H1 (cell line): ENCODE results near the gene GTF2B. TPM values are rescaled to one million over a fixed set of nuclear protein-coding genes. Genes with fewer than 3 reads are reported as not detected.
A peak's percentile ranks its signal among the peaks of the same experiment; 100 is the strongest.

ENCODE experiments used
- CTCF ChIA-PET: fragments of 300-600 bp; sonication (Branson Sonifier 250); formaldehyde crosslinking; loops from one replicate; lab custom pipeline; 2021; ENCODE audit not compliant: partially characterized antibody; lab: Charles Lee
- POLR2A ChIA-PET: fragments of 300-600 bp; sonication (Branson Sonifier 250); formaldehyde crosslinking; loops from one replicate; lab custom pipeline; 2021; ENCODE audit warnings: inconsistent platforms; ENCODE audit not compliant: partially characterized antibody; lab: Charles Lee
- DNase-seq, 2 experiments: peaks; one replicate each; pipeline versions ENCODE4 v3.0.0 to v3.0.0-alpha.2; 2010 to 2022; ENCODE audit warnings: low spot score in 2 of 2, low read depth in 1 of 2, mixed read lengths in 1 of 2
- FAIRE-seq: peaks from 2 replicates; lab custom pipeline; 2011; peaks lifted over from hg19 to GRCh38; lab: Jason Lieb, UNC
- H2AFZ ChIP-seq: 2 replicates; pipeline ENCODE4 v1.8.1; 2012; ENCODE audit warnings: low read length, inconsistent platforms
- H2AK5ac ChIP-seq: 2 replicates; pipeline ENCODE4 v1.6.1; 2013; ENCODE audit warnings: low read depth, low read length
- H2BK120ac ChIP-seq: replicated peaks from 2 replicates; pipeline ENCODE3; 2013; ENCODE audit warnings: low read depth, low read length, inconsistent platforms
- H2BK12ac ChIP-seq: 2 replicates; pipeline ENCODE4 v1.6.1; 2013; ENCODE audit warnings: low read depth, low read length
- H2BK15ac ChIP-seq: 2 replicates; pipeline ENCODE4 v1.6.1; 2013; ENCODE audit warnings: low read length
- H2BK20ac ChIP-seq: 2 replicates; pipeline ENCODE4 v1.6.1; 2013; ENCODE audit warnings: low read length
- H2BK5ac ChIP-seq: 2 replicates; pipeline ENCODE4 v1.6.1; 2013; ENCODE audit warnings: low read depth, low read length
- H3K14ac ChIP-seq: 2 replicates; pipeline ENCODE4 v1.6.1; 2013; ENCODE audit warnings: inconsistent platforms; ENCODE audit not compliant: insufficient read length
- H3K18ac ChIP-seq: 2 replicates; pipeline ENCODE4 v1.6.1; 2013; ENCODE audit warnings: low read length; ENCODE audit errors: extremely low read depth
- H3K23ac ChIP-seq: 2 replicates; pipeline ENCODE4 v1.6.1; 2013; ENCODE audit warnings: inconsistent platforms; ENCODE audit not compliant: insufficient read length
- H3K23me2 ChIP-seq: 2 replicates; pipeline ENCODE4 v1.6.1; 2013; ENCODE audit warnings: low read depth, low read length
- H3K27ac ChIP-seq: 2 replicates; pipeline ENCODE4 v1.6.1; 2011; ENCODE audit warnings: low read depth, low read length, inconsistent platforms
- H3K27me3 ChIP-seq, 4 experiments: replicated peaks in 1 of 4; 1 replicate in 1 of 4; 2 replicates in 3 of 4; pipeline versions ENCODE4 v1.6.1 to v1.8.1; 2011 to 2013; ENCODE audit warnings: low read length in 3 of 4, mild to moderate bottlenecking in 3 of 4, inconsistent platforms in 2 of 4, mixed read lengths in 2 of 4, moderate library complexity in 1 of 4; ENCODE audit not compliant: control insufficient read depth in 3 of 4, insufficient read depth in 3 of 4; ENCODE audit errors: extremely low read depth in 1 of 4
- H3K36me3 ChIP-seq, 4 experiments: 2 replicates each; pipeline versions ENCODE4 v1.6.1 to v1.8.1; 2011 to 2013; ENCODE audit warnings: mild to moderate bottlenecking in 4 of 4, low read length in 3 of 4, moderate library complexity in 2 of 4, control low read depth in 1 of 4, inconsistent platforms in 1 of 4; ENCODE audit not compliant: insufficient read depth in 4 of 4, control insufficient read depth in 2 of 4
- H3K4ac ChIP-seq: replicated peaks from 2 replicates; pipeline ENCODE3; 2013; ENCODE audit warnings: low read length, low read depth, mixed read lengths, inconsistent platforms; ENCODE audit not compliant: insufficient read length
- H3K4me1 ChIP-seq, 4 experiments: replicated peaks in 1 of 4; 1 replicate in 1 of 4; 2 replicates in 3 of 4; pipeline versions ENCODE4 v1.6.1 to v1.8.1; 2011 to 2013; ENCODE audit warnings: low read length in 3 of 4, inconsistent platforms in 2 of 4, mixed read lengths in 1 of 4; ENCODE audit not compliant: insufficient read depth in 4 of 4, control insufficient read depth in 3 of 4
- H3K4me2 ChIP-seq, 2 experiments: 2 replicates each; pipeline versions ENCODE4 v1.6.1 to v1.8.1; 2011 to 2013; ENCODE audit warnings: low read depth in 2 of 2, low read length in 2 of 2, control low read depth in 1 of 2, inconsistent platforms in 1 of 2, mild to moderate bottlenecking in 1 of 2; ENCODE audit not compliant: insufficient read depth in 1 of 2
- H3K4me3 ChIP-seq, 4 experiments: fragments of 200-600, 300-600 bp in 1 of 4; sonication (generic), shearing (Covaris generic), sonication (Bioruptor Twin) in 1 of 4; 2 replicates each; pipeline versions ENCODE4 v1.5.1 to v1.8.1; 2011 to 2016; ENCODE audit warnings: low read length in 4 of 4, low read depth in 3 of 4, control low read depth in 2 of 4, inconsistent platforms in 2 of 4, mild to moderate bottlenecking in 2 of 4, mixed read lengths in 1 of 4, moderate library complexity in 1 of 4; ENCODE audit not compliant: insufficient read depth in 2 of 4; ENCODE audit errors: extremely low read depth in 1 of 4
- H3K56ac ChIP-seq: replicated peaks from 2 replicates; pipeline ENCODE3; 2013; ENCODE audit warnings: low read depth, mild to moderate bottlenecking, mixed read lengths, low read length, inconsistent platforms; ENCODE audit not compliant: insufficient read length
- H3K79me1 ChIP-seq: 2 replicates; pipeline ENCODE4 v1.6.1; 2013; ENCODE audit warnings: low read depth, low read length, control low read depth
- H3K79me2 ChIP-seq, 2 experiments: 2 replicates each; pipeline versions ENCODE4 v1.6.1 to v1.8.1; 2012 to 2013; ENCODE audit warnings: low read length in 2 of 2, mild to moderate bottlenecking in 2 of 2, inconsistent platforms in 1 of 2; ENCODE audit not compliant: insufficient read depth in 2 of 2, control insufficient read depth in 1 of 2
- H3K9ac ChIP-seq, 4 experiments: replicated peaks in 1 of 4; 1 replicate in 1 of 4; 2 replicates in 3 of 4; pipeline versions ENCODE4 v1.6.1 to v1.8.1; 2011 to 2013; ENCODE audit warnings: low read depth in 3 of 4, low read length in 3 of 4, control low read depth in 2 of 4, mild to moderate bottlenecking in 2 of 4, moderate library complexity in 2 of 4, inconsistent platforms in 1 of 4; ENCODE audit errors: extremely low read depth in 1 of 4
- H3K9me3 ChIP-seq, 2 experiments: 2 replicates each; pipeline versions ENCODE4 v1.6.1 to v1.8.1; 2012 to 2013; ENCODE audit warnings: mild to moderate bottlenecking in 2 of 2, moderate library complexity in 2 of 2, control low read depth in 1 of 2, inconsistent platforms in 1 of 2, low read depth in 1 of 2, low read length in 1 of 2, mixed read lengths in 1 of 2; ENCODE audit not compliant: insufficient read depth in 2 of 2
- H4K20me1 ChIP-seq, 2 experiments: replicated peaks in 1 of 2; 2 replicates each; pipeline versions ENCODE3 to v1.8.1; 2011 to 2013; ENCODE audit warnings: inconsistent platforms in 2 of 2, low read length in 2 of 2, mild to moderate bottlenecking in 1 of 2; ENCODE audit not compliant: insufficient read depth in 2 of 2, control insufficient read depth in 1 of 2
- H4K5ac ChIP-seq: 2 replicates; pipeline ENCODE4 v1.6.1; 2013; ENCODE audit warnings: low read length, low read depth, mixed read lengths, inconsistent platforms; ENCODE audit not compliant: insufficient read length
- H4K8ac ChIP-seq: 2 replicates; pipeline ENCODE4 v1.8.0; 2013; ENCODE audit warnings: mild to moderate bottlenecking, moderate library complexity, low read length, inconsistent platforms; ENCODE audit not compliant: insufficient read depth; ENCODE audit errors: extremely low read depth
- H4K91ac ChIP-seq: replicated peaks from 2 replicates; pipeline ENCODE3; 2013; ENCODE audit warnings: low read length, mixed read lengths, inconsistent platforms; ENCODE audit not compliant: insufficient read length
- CTCF ChIP-seq, 3 experiments: IDR thresholded peaks; 1 replicate in 2 of 3; 2 replicates in 1 of 3; pipeline versions ENCODE4 v1.5.1 to v1.6.1; 2011; ENCODE audit warnings: low read length in 3 of 3, mild to moderate bottlenecking in 3 of 3, inconsistent platforms in 2 of 3, low read depth in 1 of 3, moderate library complexity in 1 of 3; ENCODE audit not compliant: insufficient read depth in 1 of 3; ENCODE audit errors: control extremely low read depth in 1 of 3
- JUND ChIP-seq: IDR thresholded peaks from 2 replicates; pipeline ENCODE4 v1.6.1; 2011; ENCODE audit warnings: mild to moderate bottlenecking, improper control_type of control experiment, low read length
- SP1 ChIP-seq: IDR thresholded peaks from 2 replicates; pipeline ENCODE4 v1.6.1; 2011; ENCODE audit warnings: low read depth, low read length
- WGBS, 2 experiments: shearing (Covaris generic) in 1 of 2; methylation state at CpG; one replicate each; pipeline versions ENCODE4 v1.1.6 to v1.1.7; 2013 to 2015; ENCODE audit warnings: low lambda C conversion rate in 2 of 2, mixed read lengths in 2 of 2, inconsistent platforms in 1 of 2, low coverage in 1 of 2, missing lambda C conversion rate in 1 of 2; ENCODE audit not compliant: insufficient replicate concordance in 2 of 2, insufficient coverage in 1 of 2, insufficient read length in 1 of 2; ENCODE audit errors: extremely low coverage in 1 of 2, missing lambda C conversion rate in 1 of 2; 5-methylcytosine and 5-hydroxymethylcytosine counted together
- polyA plus RNA-seq, 7 experiments: library from polyadenylated mRNA; depleted of rRNA in 3 of 7; stranded (reverse) in 5 of 7; unstranded in 2 of 7; fragments of >200 nt in 5 of 7; fragments of 200-250 nt in 2 of 7; gene quantifications; 1 replicate in 5 of 7; 2 replicates in 1 of 7; 4 replicates in 1 of 7; pipeline versions ENCODE4 v1.2.1 to v1.2.3, GENCODE V29; 2011 to 2013; ENCODE audit warnings: missing spikeins in 2 of 7, mixed read lengths in 2 of 7
- total RNA-seq: library from RNA; stranded (reverse); fragmentation: NEBNext Ultra II Directional; extraction: Animal tissue kit (Norgen Biotek cat#: 25700); gene quantifications from 2 replicates; pipeline ENCODE4 v1.2.1, GENCODE V29; 2021

The GTF2B gene
- total and polyA plus RNA-seq, 2 of the 8 experiments (the other 6 are each of a cell fraction or from before 2014, with no cell fraction given), result 14.9 to 15.6 TPM

DNA sequence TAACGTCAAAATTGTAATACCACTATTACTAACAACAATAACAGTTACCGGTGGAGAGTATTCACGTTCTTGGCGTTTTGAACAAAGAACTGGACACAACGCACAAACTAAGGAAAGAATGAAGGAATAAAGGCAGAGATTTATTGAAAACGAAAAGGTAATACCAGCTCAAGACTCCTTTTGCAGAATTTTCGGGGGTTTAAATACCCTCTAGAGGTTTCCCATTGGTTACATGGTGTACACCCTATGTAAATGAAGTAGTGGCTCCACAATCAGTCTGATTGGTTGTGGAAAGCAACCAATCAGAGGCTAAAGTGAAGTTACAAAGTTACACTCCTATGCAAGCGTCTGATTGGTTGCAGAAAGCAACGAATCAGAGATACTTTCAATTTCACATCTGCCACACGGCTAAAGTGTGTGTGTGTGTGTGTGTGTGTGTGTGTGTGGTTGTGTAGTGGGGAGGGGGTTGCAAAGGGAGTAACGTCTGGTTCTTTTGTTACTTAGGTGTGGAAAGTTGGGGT lies 1.1 kb upstream of the GTF2B start:
- no peak overlapping the region for H2BK15ac ChIP-seq
- no peak overlapping the region for H3K14ac ChIP-seq
- peak overlapping the region; percentile 65 to 80 for H3K4me2 ChIP-seq
- H3K23me2 ChIP-seq, result peaks cover 5% of the 10 kb centered on the region; the same call in 1 of the 2 replicates
- H3K4me3 ChIP-seq, result peak overlapping the region in 2 of 4 experiments; percentile 22 to 77; a peak in 3 of 8 replicates
- H3K9me3 ChIP-seq, result no peaks in the 10 kb centered on the region
- no peak overlapping the region for H4K91ac ChIP-seq
- H3K27ac ChIP-seq, result no peak overlapping the region
- H3K56ac ChIP-seq, result no peak overlapping the region
- ChIA-PET CTCF (interaction anchor here (0.8 to 9.4 kb wide), 2 partner anchors 16 to 156 kb away, joined by 3 to 68 read pairs; no protein-coding TSS in a partner anchor), POLR2A (interaction anchor here (0.8 to 1.0 kb wide), 2 partner anchors 44 to 142 kb away, joined by 3 read pairs; no protein-coding TSS in a partner anchor)
- H4K20me1 ChIP-seq, result no peaks in the 10 kb centered on the region
- no peaks in the 10 kb centered on the region for H3K27me3 ChIP-seq
- FAIRE-seq (no peak), DNase-seq (no peak)
- H2BK120ac ChIP-seq, result no peak overlapping the region
- no peak overlapping the region for H2AFZ ChIP-seq
- no peaks in the 10 kb centered on the region for H3K79me1 ChIP-seq
- no peak overlapping the region for H3K9ac ChIP-seq
- no peak overlapping the region for H3K4ac ChIP-seq
- H3K18ac ChIP-seq, result no peak overlapping the region
- no peak overlapping the region for H2AK5ac ChIP-seq
- H3K4me1 ChIP-seq, result peaks cover 0 to 4% (median 3%) of the 10 kb centered on the region in 4 experiments; a peak in 3 of 7 replicates
- WGBS, 2 experiments, result 80% methylated on average over 10 of the region's 11 CpGs; no CpG with 5 or more reads in 1 of the 2 experiments
- H3K79me2 ChIP-seq, result peaks cover 0 to 23% of the 10 kb centered on the region in 2 experiments; a peak in 2 of 4 replicates
- H3K36me3 ChIP-seq, result no peaks in the 10 kb centered on the region
- H4K8ac ChIP-seq, result no peak overlapping the region
- no peak overlapping the region for H2BK5ac ChIP-seq
- H2BK12ac ChIP-seq, result no peak overlapping the region
- no peak overlapping the region for H3K23ac ChIP-seq
- H4K5ac ChIP-seq, result no peak overlapping the region
- TF ChIP-seq SP1 (peak; percentile 67; the same call in 1 of the 2 replicates), CTCF (IDR thresholded peaks at IDR 0.05; ENCODE audit: control extremely low read depth in 1 of 3, insufficient read depth in 1 of 3, low read depth in 1 of 3, low read length in 3 of 3) (no peak), JUND (no peak)
- no peak overlapping the region for H2BK20ac ChIP-seq
